T47D (cell line): ENCODE data around the gene PSMC2.
A peak's percentile ranks its signal among the peaks of the same experiment; 100 is the strongest.

Source experiments
- DNase-seq, 2 experiments: peaks; one replicate each; pipeline versions ENCODE4 v3.0.0 to v3.0.0-alpha.2; 2011 to 2012; ENCODE audit warnings: low read depth in 1 of 2, low spot score in 1 of 2
- JUND ChIP-seq: IDR thresholded peaks from 2 replicates; pipeline ENCODE4 v1.6.1; 2012; ENCODE audit warnings: low read depth
- in situ Hi-C: cut with HindIII; loops from 2 replicates; pipeline ENCODE4 v1.10.0; 2016; ENCODE audit warnings: low sequenced_read_pairs, low pct_unique_long_range_greater_than_20kb

PSMC2 gene

DNA sequence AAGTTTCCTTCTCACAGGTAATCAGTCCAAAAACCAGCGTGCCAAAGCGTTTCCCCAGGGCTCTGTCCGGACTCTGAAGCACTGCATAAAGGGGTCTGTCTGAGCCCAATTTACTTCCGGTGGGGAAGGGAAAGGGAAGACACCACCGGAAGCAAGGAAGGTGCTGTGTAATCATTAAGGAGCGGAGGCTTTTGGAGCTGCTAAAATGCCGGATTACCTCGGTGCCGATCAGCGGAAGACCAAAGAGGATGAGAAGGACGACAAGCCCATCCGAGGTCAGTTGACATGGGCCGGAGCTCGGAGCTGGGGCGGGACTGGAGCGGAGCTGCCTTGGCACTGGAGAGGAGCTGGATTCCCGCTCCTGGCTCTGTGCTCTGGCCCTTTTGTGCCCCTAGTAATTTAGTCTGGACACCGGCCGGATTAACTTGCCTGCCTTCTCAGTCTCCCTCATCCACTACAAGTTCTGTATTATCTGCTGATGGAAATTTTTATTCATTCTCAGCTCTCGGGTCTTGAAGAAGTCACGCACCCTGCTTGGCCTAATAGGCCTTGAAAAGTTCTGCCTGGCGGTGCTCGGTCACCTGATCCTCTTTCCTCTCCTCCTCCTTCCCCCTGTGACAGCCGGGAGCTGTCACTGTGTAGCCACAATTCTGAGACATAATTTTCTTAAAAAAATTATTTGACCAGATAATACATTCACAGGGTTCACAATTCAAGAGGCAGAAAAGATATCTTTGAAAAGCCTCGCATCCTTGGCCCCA lies at the start of gene PSMC2:
Gene PSMC2, plus strand, starts transcription at position 137 of the 761 bp plus-strand sequence. Its CDS starts 69 bp downstream, at position 206.
- peak; percentile 30 to 92 for DNase-seq
- in situ Hi-C loops = no loop called here
- no peak for TF ChIP-seq JUND

DNA sequence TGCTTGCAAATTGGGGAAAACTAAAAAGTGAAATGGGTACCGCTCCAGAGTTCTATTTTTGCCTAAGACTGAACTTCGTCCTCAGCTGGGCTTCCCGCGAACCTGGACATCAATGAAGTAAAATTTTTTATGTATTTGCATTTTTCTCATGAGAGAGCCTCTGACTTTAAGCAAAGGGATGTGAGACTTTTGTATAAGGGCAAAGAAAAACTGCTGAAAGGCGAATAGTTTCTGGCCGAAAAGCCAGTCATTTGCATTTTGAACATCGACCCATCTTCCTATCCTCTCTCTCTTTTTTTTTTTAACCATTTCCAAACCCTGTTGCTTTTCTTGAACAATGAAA lies 49.6 kb upstream of the PSMC2 start:
- TF ChIP-seq JUND = no peak
- no peak for DNase-seq
- in situ Hi-C loops = no loop called here

GRCh38 chr7:103299660-103300059 lies 47.8 kb upstream of the PSMC2 start:
- no peak for TF ChIP-seq JUND
- in situ Hi-C loops = no loop called here
- DNase-seq = no peak

- no peak for TF ChIP-seq JUND
- no peak for DNase-seq
- in situ Hi-C loops = no loop called here
Measured at GRCh38 chr7:103301441-103301840, 46.0 kb upstream of the PSMC2 start.

- in situ Hi-C loops = no loop called here
- no peak for TF ChIP-seq JUND
- peak; percentile 12 to 62 for DNase-seq
Measured at GRCh38 chr7:103307503-103308231, 39.8 kb upstream of the PSMC2 start.

GRCh38 chr7:103314852-103315251 lies 32.6 kb upstream of the PSMC2 start:
- TF ChIP-seq JUND = no peak
- DNase-seq = no peak
- in situ Hi-C loops = no loop called here

DNA sequence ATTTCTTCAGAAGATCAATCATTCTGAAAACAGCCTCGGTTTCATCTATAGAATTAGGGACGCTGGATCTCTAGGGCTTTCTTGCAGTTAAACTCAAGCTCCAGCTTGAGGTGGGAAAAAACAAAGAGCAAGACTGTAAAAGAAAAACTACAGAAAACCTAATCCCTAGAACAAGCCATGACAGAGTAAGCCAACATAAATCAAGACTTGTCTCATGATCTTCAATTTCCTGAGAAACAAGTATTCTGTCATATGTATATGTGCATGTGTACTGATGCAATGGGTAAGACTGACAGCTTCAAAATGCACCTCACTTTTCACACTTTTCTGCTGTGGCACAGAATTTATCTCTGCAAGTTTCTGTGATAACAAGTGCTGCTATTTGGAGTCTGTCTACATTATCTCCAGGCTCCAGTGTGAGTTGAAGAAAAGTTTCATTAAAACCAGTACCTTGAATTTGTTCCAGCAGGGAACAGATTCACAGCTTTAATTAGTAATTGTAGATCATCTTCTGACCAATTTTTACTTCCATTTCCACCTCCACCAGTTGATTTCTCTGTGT lies 31.0 kb upstream of the PSMC2 start:
- no peak for DNase-seq
- in situ Hi-C loops = no loop called here
- TF ChIP-seq JUND = no peak

DNA sequence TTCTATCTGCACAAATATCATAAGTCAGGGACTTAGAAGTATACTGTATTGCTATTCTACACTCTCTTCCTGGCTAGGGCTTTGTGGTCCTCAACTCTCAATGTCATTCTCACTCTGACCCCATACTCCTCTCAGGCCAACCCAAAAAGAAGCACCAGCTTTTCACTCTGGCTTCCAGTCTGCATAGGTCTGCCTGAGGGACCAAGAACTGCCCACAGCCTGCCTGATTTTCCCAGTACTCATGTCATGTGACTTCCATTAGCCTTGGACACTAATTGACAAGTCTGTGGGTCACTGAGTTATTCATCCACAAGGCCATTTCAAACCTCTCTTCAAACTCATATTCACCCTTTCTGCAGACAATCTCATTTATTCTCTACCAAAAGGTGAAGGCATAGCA lies 30.4 kb upstream of the PSMC2 start:
- no peak for DNase-seq
- in situ Hi-C loops = no loop called here
- TF ChIP-seq JUND = no peak

DNA sequence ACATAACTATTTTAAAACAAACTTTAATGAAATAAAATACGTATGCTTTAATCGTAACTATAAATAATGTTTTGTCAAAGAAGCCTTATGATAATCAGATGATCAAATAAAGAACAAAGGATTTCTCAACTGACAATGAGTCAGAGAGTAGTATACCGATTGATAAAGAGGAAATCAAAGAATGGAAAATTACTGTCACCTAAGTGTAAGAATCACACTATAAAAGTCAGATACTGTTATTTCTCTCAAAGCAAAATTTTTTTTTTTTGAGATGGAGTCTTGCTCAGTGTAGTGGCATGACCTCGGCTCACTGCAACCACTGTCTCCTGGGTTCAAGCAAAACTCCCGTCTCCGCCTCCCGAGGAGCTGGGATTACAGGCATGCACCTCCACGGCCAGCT lies 21.7 kb upstream of the PSMC2 start:
- TF ChIP-seq JUND = no peak
- DNase-seq = no peak
- in situ Hi-C loops = no loop called here

- DNase-seq = no peak
- no peak for TF ChIP-seq JUND
- in situ Hi-C loops = no loop called here
Measured at GRCh38 chr7:103336761-103337160, 10.7 kb upstream of the PSMC2 start.

DNA sequence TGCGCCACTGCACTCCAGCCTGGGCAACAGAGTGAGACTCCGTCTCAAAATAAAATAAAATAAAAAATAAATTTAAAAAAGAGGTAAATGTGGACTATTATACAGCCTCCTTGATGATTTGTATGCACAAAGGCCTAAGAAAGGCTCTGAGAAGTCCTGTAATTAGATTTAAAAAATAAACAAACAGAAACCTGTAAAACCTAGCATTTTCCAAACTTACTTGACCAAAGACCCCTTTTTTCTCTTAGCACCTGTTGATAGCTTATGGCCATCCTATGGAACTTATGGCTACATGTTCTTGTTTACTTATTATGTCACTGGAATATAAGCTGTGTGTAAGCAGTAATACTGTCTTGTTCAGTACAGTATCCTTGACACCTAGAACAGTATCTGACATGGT lies 8.6 kb upstream of the PSMC2 start:
- in situ Hi-C loops = no loop called here
- no peak for DNase-seq
- no peak for TF ChIP-seq JUND

GRCh38 chr7:103341466-103341865 lies 6.0 kb upstream of the PSMC2 start:
- in situ Hi-C loops = no loop called here
- no peak for TF ChIP-seq JUND
- DNase-seq = no peak

DNA sequence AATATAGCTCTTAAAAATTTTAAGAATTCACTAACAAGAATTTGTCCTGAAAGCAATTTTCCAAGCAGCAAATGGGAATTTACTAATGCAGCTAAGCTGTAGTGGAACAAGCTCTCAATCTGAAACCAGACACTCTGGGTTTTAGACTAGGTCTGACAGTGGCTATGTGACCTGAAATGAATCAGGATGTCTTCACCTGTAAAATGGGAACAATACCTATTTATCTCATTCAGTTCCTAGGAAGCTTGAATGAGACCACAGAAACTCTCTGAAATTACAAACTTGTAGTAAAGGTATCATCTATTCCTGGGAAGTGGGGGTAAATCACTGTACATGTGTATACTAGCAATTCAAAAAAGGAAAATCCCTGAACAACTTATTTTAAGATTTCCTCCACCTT lies 4.1 kb upstream of the PSMC2 start:
- no peak for TF ChIP-seq JUND
- in situ Hi-C loops = no loop called here

More for the DNA sequence above, 4.1 kb upstream of the PSMC2 start:
- DNase-seq = no peak
